GM23248 (cell line): ENCODE data around the gene LRRC1. TPM values are rescaled to one million over a fixed set of nuclear protein-coding genes. Genes with fewer than 3 reads are reported as not detected.

Experiments
- DNase-seq: peaks from one replicate; pipeline ENCODE4 v3.0.0-alpha.2; 2015
- H2AFZ ChIP-seq: fragments of 200-600 bp; sonication (generic); 2 replicates; pipeline ENCODE4 v1.6.1; 2016; ENCODE audit warnings: antibody characterized with exemption
- H3F3A ChIP-seq: fragments of 200-600 bp; sonication (generic); 2 replicates; pipeline ENCODE4 v1.6.1; 2016; ENCODE audit warnings: mild to moderate bottlenecking, antibody characterized with exemption, mixed run types; ENCODE audit not compliant: insufficient read depth
- H3K27ac ChIP-seq: fragments of 200-600 bp; sonication (generic); 2 replicates; pipeline ENCODE4 v1.5.1; 2016; ENCODE audit warnings: mild to moderate bottlenecking
- H3K27me3 ChIP-seq: fragments of 200-600 bp; sonication (generic); replicated peaks from 2 replicates; pipeline ENCODE4 v1.6.1; 2016; ENCODE audit warnings: mild to moderate bottlenecking; ENCODE audit not compliant: insufficient read depth
- H3K36me3 ChIP-seq: fragments of 200-600 bp; sonication (generic); 2 replicates; pipeline ENCODE4 v1.6.1; 2016; ENCODE audit warnings: low read depth, mild to moderate bottlenecking
- H3K4me1 ChIP-seq: fragments of 200-600 bp; sonication (generic); 2 replicates; pipeline ENCODE4 v1.6.1; 2016; ENCODE audit warnings: mild to moderate bottlenecking; ENCODE audit not compliant: insufficient read depth
- H3K4me2 ChIP-seq: fragments of 200-600 bp; sonication (generic); one replicate; pipeline ENCODE4 v1.6.1; 2016; ENCODE audit warnings: mild to moderate bottlenecking; ENCODE audit not compliant: unreplicated experiment
- H3K4me3 ChIP-seq: fragments of 200-600 bp; sonication (generic); 2 replicates; pipeline ENCODE4 v1.5.1; 2016; ENCODE audit warnings: mild to moderate bottlenecking
- H3K79me2 ChIP-seq: fragments of 200-600 bp; sonication (generic); 2 replicates; pipeline ENCODE4 v1.6.1; 2016; ENCODE audit warnings: mild to moderate bottlenecking; ENCODE audit not compliant: insufficient read depth
- H3K9ac ChIP-seq: fragments of 200-600 bp; sonication (generic); 2 replicates; pipeline ENCODE4 v1.6.1; 2016; ENCODE audit warnings: mild to moderate bottlenecking
- H3K9me2 ChIP-seq: fragments of 200-600 bp; sonication (generic); 2 replicates; pipeline ENCODE4 v1.6.1; 2016; ENCODE audit warnings: mixed run types, mild to moderate bottlenecking, moderate library complexity; ENCODE audit not compliant: insufficient read depth
- H3K9me3 ChIP-seq: fragments of 200-600 bp; sonication (generic); one replicate; pipeline ENCODE4 v1.6.1; 2017; ENCODE audit warnings: low read depth
- H4K20me1 ChIP-seq: fragments of 200-600 bp; sonication (generic); 2 replicates; pipeline ENCODE4 v1.6.0; 2016; ENCODE audit not compliant: insufficient read depth
- EZH2 ChIP-seq: fragments of 200-600 bp; sonication (generic); IDR thresholded peaks from 2 replicates; pipeline ENCODE4 v1.6.1; 2018; ENCODE audit warnings: antibody characterized with exemption, mild to moderate bottlenecking; ENCODE audit not compliant: insufficient read depth, poor library complexity, severe bottlenecking
- EZH2phosphoT487 ChIP-seq: fragments of 200-600 bp; sonication (generic); IDR thresholded peaks from 2 replicates; pipeline ENCODE4 v1.6.1; 2018; ENCODE audit warnings: antibody characterized with exemption, moderate library complexity, mild to moderate bottlenecking, low read depth; ENCODE audit not compliant: insufficient read depth
- WGBS, 2 experiments: methylation state at CpG; one replicate each; pipeline ENCODE4 v1.1.6; 2015 to 2017; ENCODE audit warnings: low lambda C conversion rate in 2 of 2, low coverage in 1 of 2; ENCODE audit errors: missing lambda C conversion rate in 2 of 2; 5-methylcytosine and 5-hydroxymethylcytosine counted together
- in situ Hi-C: fragments of 300-500 bp; cut with MboI; formaldehyde crosslinking; loops from 2 replicates; pipeline ENCODE4 v1.15.0; 2020
- polyA plus RNA-seq: library from polyadenylated mRNA; unstranded; fragments of >200 nt; fragmentation: Nextera tagmentation; extraction: Ambion mirVana; gene quantifications from 2 replicates; pipeline ENCODE4 v1.2.1, GENCODE V29; 2016
- total RNA-seq: library from RNA; depleted of rRNA; stranded (reverse); fragments of >200 nt; shearing (Covaris generic); gene quantifications from 2 replicates; pipeline ENCODE4 v1.2.3, GENCODE V29; 2014; rRNA removed

LRRC1 gene
- 1.8 and 5.6 TPM in 2 replicates for total RNA-seq
- polyA plus RNA-seq, result 2.4 and 3.6 TPM in 2 replicates

- Histone ChIP-seq H3K9ac (peak within 1 kb of the TSS; percentile 84), H3K79me2 (0 out of 2 replicates have a peak, but pooled peaks cover 3% of the 10 kb centered on the region), H3K9me3 (no peaks in the 10 kb centered on the region), H4K20me1 (no peaks in the 10 kb centered on the region), H3K4me2 (peak within 1 kb of the TSS; percentile 78), H2AFZ (peak within 1 kb of the TSS; percentile 93), H3K27me3 (no peaks in the 10 kb centered on the region), H3K4me3 (peak within 1 kb of the TSS; percentile 77), H3K9me2 (no peaks in the 10 kb centered on the region), H3K36me3 (no peaks in the 10 kb centered on the region), H3F3A (no peaks in the 10 kb centered on the region), H3K4me1 (peaks cover 9% of the 10 kb centered on the region; the same call in 1 of the 2 replicates), H3K27ac (peak within 1 kb of the TSS; percentile 69)
- in situ Hi-C loops, result no loop called here
- 0 to 1% methylated on average over 44 to 51 of the region's 75 CpGs for WGBS, 2 experiments
- TF ChIP-seq EZH2phosphoT487 (no peak), EZH2 (no peak)
- peak; percentile 93 for DNase-seq
These were observed at the start of gene LRRC1 for GRCh38 chr6:53794720-53795339. Gene LRRC1, plus strand, starts transcription at chr6:53795005. Its CDS starts 252 bp downstream, at chr6:53795257.

- Histone ChIP-seq H3K27ac (no peak overlapping the region), H3F3A (no peaks in the 10 kb centered on the region), H3K36me3 (no peaks in the 10 kb centered on the region), H3K4me3 (no peak overlapping the region), H2AFZ (peak overlapping the region; percentile 24; the same call in 1 of the 2 replicates), H3K4me2 (no peak overlapping the region), H3K9me3 (no peaks in the 10 kb centered on the region), H3K9me2 (no peaks in the 10 kb centered on the region), H3K9ac (no peak overlapping the region), H4K20me1 (no peaks in the 10 kb centered on the region), H3K27me3 (no peaks in the 10 kb centered on the region), H3K4me1 (no peaks in the 10 kb centered on the region), H3K79me2 (no peaks in the 10 kb centered on the region)
- no peak for TF ChIP-seq EZH2
- TF ChIP-seq EZH2phosphoT487, result no peak
- WGBS, 2 experiments, result 4 to 14% methylated on average over 3 of the region's 3 CpGs
- in situ Hi-C loops, result no loop called here
- DNase-seq, result no peak
These were observed 48.2 kb upstream of the LRRC1 start for GRCh38 chr6:53746442-53747103.

GRCh38 chr6:53750052-53750650 lies 44.7 kb upstream of the LRRC1 start:
- no peaks in the 10 kb centered on the region for H3K9me2 ChIP-seq
- H3K4me2 ChIP-seq, result no peak overlapping the region
- no peak overlapping the region for H3K27ac ChIP-seq
- H3F3A ChIP-seq, result peaks cover 17% of the 10 kb centered on the region
- DNase-seq, result no peak
- H2AFZ ChIP-seq, result no peak overlapping the region
- in situ Hi-C loops, result no loop called here
- no peak overlapping the region for H3K4me3 ChIP-seq
- H4K20me1 ChIP-seq, result no peaks in the 10 kb centered on the region
- no peaks in the 10 kb centered on the region for H3K27me3 ChIP-seq
- H3K9me3 ChIP-seq, result no peaks in the 10 kb centered on the region
- H3K36me3 ChIP-seq, result no peaks in the 10 kb centered on the region
- no peak for TF ChIP-seq EZH2
- no peak for TF ChIP-seq EZH2phosphoT487
- no peak overlapping the region for H3K9ac ChIP-seq
- H3K4me1 ChIP-seq, result peaks cover 13% of the 10 kb centered on the region
- H3K79me2 ChIP-seq, result no peaks in the 10 kb centered on the region
- WGBS, 2 experiments, result 53 to 62% methylated on average over 2 of the region's 2 CpGs

GRCh38 chr6:53751417-53751816 lies 43.4 kb upstream of the LRRC1 start:
- Histone ChIP-seq H3K4me2 (no peak overlapping the region), H4K20me1 (no peaks in the 10 kb centered on the region), H3K9ac (no peak overlapping the region), H3K4me3 (no peak overlapping the region), H3K27ac (no peak overlapping the region), H3K9me3 (no peaks in the 10 kb centered on the region), H3K9me2 (no peaks in the 10 kb centered on the region), H3K36me3 (no peaks in the 10 kb centered on the region), H3K4me1 (peaks cover 13% of the 10 kb centered on the region), H2AFZ (no peak overlapping the region), H3K27me3 (no peaks in the 10 kb centered on the region), H3F3A (peaks cover 17% of the 10 kb centered on the region), H3K79me2 (no peaks in the 10 kb centered on the region)
- no peak for DNase-seq
- TF ChIP-seq EZH2phosphoT487, result no peak
- no peak for TF ChIP-seq EZH2
- in situ Hi-C loops, result no loop called here
- WGBS, 2 experiments, result 0% methylated on average over 1 of the region's 1 CpG
